HepG2 (cell line): Measurements from ENCODE around the gene S100G. TPM values are rescaled to one million over a fixed set of nuclear protein-coding genes. Genes with fewer than 3 reads are reported as not detected.
"Not testable (repeated sequence)": the region's sequence is repeated elsewhere in the genome, so short reads cannot be mapped to it uniquely, and the experiment has no call there.

ENCODE experiments used
- ATAC-seq: fragments of 200-7000 bp; cut with Tn5 transposase; 3 replicates; pipeline ENCODE4 v1.9.1; 2020; ENCODE audit warnings: mild to moderate bottlenecking, moderate library complexity
- BruUV-seq: library from RNA; stranded (reverse); fragments of 400-500 nt; replicated peaks from 2 replicates; lab custom pipeline; 2021; lab: Mats Ljungman, UMichigan
- CTCF ChIA-PET: fragments of 300-600 bp; formaldehyde crosslinking; extraction: SDS; loops from one replicate; lab custom pipeline; 2021; ENCODE audit warnings: low total read pairs, inconsistent platforms, low intra/inter-chr PET ratio; lab: Yijun Ruan, JAX
- POLR2A ChIA-PET: fragments of 350-600 bp; sonication (Branson Sonifier 250); formaldehyde crosslinking; loops from one replicate; lab custom pipeline; 2020; ENCODE audit warnings: antibody characterized with exemption, inconsistent platforms; lab: Yijun Ruan, JAX
- DNase-seq: peaks from one replicate; pipeline ENCODE4 v3.0.0-alpha.2; 2015; ENCODE audit warnings: low spot score
- FAIRE-seq: peaks from 3 replicates; lab custom pipeline; 2011; peaks lifted over from hg19 to GRCh38; lab: Jason Lieb, UNC
- H2AFZ ChIP-seq: one replicate; pipeline ENCODE4 v1.6.1; 2011; ENCODE audit warnings: low read length, inconsistent platforms
- H3K27ac ChIP-seq: fragments of 300-600 bp; 3 replicates; pipeline ENCODE4 v1.8.0; 2011; ENCODE audit warnings: mixed run types, mild to moderate bottlenecking, mixed read lengths, low read length, inconsistent platforms; ENCODE audit not compliant: insufficient read depth; ENCODE audit errors: extremely low read length
- H3K27me3 ChIP-seq, 2 experiments: fragments of 200-600 bp in 1 of 2; 2 replicates in 1 of 2; 3 replicates in 1 of 2; pipeline versions ENCODE4 v1.6.0 to v1.8.0; 2011; ENCODE audit warnings: low read length in 2 of 2, mild to moderate bottlenecking in 2 of 2, moderate library complexity in 2 of 2, inconsistent platforms in 1 of 2; ENCODE audit not compliant: insufficient read depth in 2 of 2, control insufficient read depth in 1 of 2
- H3K36me3 ChIP-seq, 2 experiments: fragments of 200-600 bp in 1 of 2; replicated peaks in 1 of 2; 2 replicates in 1 of 2; 3 replicates in 1 of 2; pipeline versions ENCODE4 v1.5.1 to v1.8.0; 2011; ENCODE audit warnings: low read length in 2 of 2, inconsistent platforms in 1 of 2; ENCODE audit not compliant: insufficient read depth in 2 of 2, control insufficient read depth in 1 of 2
- H3K4me1 ChIP-seq: 2 replicates; pipeline ENCODE4 v1.5.1; 2012; ENCODE audit warnings: low read length, inconsistent platforms; ENCODE audit not compliant: insufficient read depth
- H3K4me2 ChIP-seq: 2 replicates; pipeline ENCODE4 v1.6.0; 2011; ENCODE audit warnings: low read depth, low read length, inconsistent platforms
- H3K4me3 ChIP-seq, 3 experiments: fragments of 200-600 bp in 1 of 3; sonication (generic), shearing (Covaris generic) in 1 of 3; replicated peaks in 1 of 3; 2 replicates each; pipeline ENCODE4 v1.5.1; 2011 to 2016; ENCODE audit warnings: low read length in 3 of 3, inconsistent platforms in 2 of 3, low read depth in 2 of 3, mild to moderate bottlenecking in 2 of 3, control low read depth in 1 of 3, mixed read lengths in 1 of 3; ENCODE audit not compliant: insufficient read depth in 1 of 3
- H3K79me2 ChIP-seq: one replicate; pipeline ENCODE4 v1.6.1; 2011; ENCODE audit warnings: low read length, inconsistent platforms; ENCODE audit not compliant: insufficient read depth
- H3K9ac ChIP-seq: 2 replicates; pipeline ENCODE4 v1.6.0; 2011; ENCODE audit warnings: mild to moderate bottlenecking, low read depth, low read length, inconsistent platforms; ENCODE audit not compliant: insufficient read depth
- H3K9me3 ChIP-seq: 2 replicates; pipeline ENCODE4 v1.5.1; 2012; ENCODE audit warnings: mild to moderate bottlenecking, low read length
- H4K20me1 ChIP-seq: 2 replicates; pipeline ENCODE4 v1.6.0; 2011; ENCODE audit warnings: inconsistent platforms, mild to moderate bottlenecking, low read length, moderate library complexity; ENCODE audit not compliant: insufficient read depth
- NFIB ChIP-seq: sonication (generic); formaldehyde crosslinking; IDR thresholded peaks from 2 replicates; pipeline ENCODE4 v1.9.0; 2021; ENCODE audit warnings: missing genetic modification reagents, mild to moderate bottlenecking, borderline replicate concordance
- RXRA ChIP-seq: sonication (generic); formaldehyde crosslinking; IDR thresholded peaks from 2 replicates; pipeline ENCODE4 v1.5.1; 2020; ENCODE audit warnings: missing genetic modification reagents
- ZNF619 ChIP-seq: sonication (generic); formaldehyde crosslinking; IDR thresholded peaks from 2 replicates; pipeline ENCODE4 v1.4.0; 2020; ENCODE audit warnings: mild to moderate bottlenecking, missing genetic modification reagents
- ZNF776 ChIP-seq: sonication (generic); formaldehyde crosslinking; IDR thresholded peaks from 2 replicates; pipeline ENCODE4 v1.4.0; 2020; ENCODE audit warnings: mild to moderate bottlenecking, missing genetic modification reagents
- WGBS: methylation state at CpG from one replicate; pipeline ENCODE4 v1.1.6; 2017; ENCODE audit warnings: low lambda C conversion rate; 5-methylcytosine and 5-hydroxymethylcytosine counted together
- in situ Hi-C: cut with HindIII; loops from 2 replicates; pipeline ENCODE4 v1.10.0; 2017; ENCODE audit warnings: low pct_unique_long_range_greater_than_20kb; ENCODE audit not compliant: extremely low pct_ligation_motif_present
- intact Hi-C: fragments of 100-400 bp; cut with micrococcal nuclease; formaldehyde crosslinking; loops from one replicate; pipeline ENCODE4 v1.10.0; 2022; ENCODE audit not compliant: unreplicated experiment
- polyA plus RNA-seq, 8 experiments: library from polyadenylated mRNA; depleted of rRNA in 3 of 8; stranded (reverse) in 7 of 8; unstranded in 1 of 8; fragments of >200 nt; fragmentation: Illumina TruSeq in 4 of 8; extraction: Trizol in 4 of 8; gene quantifications; 2 replicates each; pipeline versions ENCODE4 v1.2.1 to v1.2.3, GENCODE V29; 2011 to 2016; ENCODE audit warnings: low read depth in 4 of 8, missing spikeins in 1 of 8, mixed read lengths in 1 of 8; ENCODE audit not compliant: insufficient read depth in 1 of 8
- total RNA-seq, 5 experiments: library from RNA; depleted of rRNA; stranded (reverse); fragments of >200 nt; fragmentation: Illumina TruSeq; extraction: Trizol; gene quantifications; 2 replicates each; pipeline ENCODE4 v1.2.3, GENCODE V29; 2016; ENCODE audit warnings: low read depth in 1 of 5
- TF ChIP-seq, protein P1 (sequence below): sonication (generic); formaldehyde crosslinking; conservative IDR thresholded peaks from 2 replicates; pipeline ENCODE4 v1.4.0; 2020; ENCODE audit warnings: missing genetic modification reagents
- TF ChIP-seq, protein P2 (sequence below): sonication (generic); formaldehyde crosslinking; IDR thresholded peaks from 2 replicates; pipeline ENCODE4 v1.4.0; 2020; ENCODE audit warnings: missing genetic modification reagents
- TF ChIP-seq, protein P3 (sequence below): conservative IDR thresholded peaks from 2 replicates; pipeline ENCODE4 v1.6.1; 2018; ENCODE audit warnings: missing genetic modification reagents

S100G gene
- total and polyA plus RNA-seq, 2 of the 13 experiments (the other 11 are each of a cell fraction or from before 2014, with no cell fraction given) = not detected

DNA sequence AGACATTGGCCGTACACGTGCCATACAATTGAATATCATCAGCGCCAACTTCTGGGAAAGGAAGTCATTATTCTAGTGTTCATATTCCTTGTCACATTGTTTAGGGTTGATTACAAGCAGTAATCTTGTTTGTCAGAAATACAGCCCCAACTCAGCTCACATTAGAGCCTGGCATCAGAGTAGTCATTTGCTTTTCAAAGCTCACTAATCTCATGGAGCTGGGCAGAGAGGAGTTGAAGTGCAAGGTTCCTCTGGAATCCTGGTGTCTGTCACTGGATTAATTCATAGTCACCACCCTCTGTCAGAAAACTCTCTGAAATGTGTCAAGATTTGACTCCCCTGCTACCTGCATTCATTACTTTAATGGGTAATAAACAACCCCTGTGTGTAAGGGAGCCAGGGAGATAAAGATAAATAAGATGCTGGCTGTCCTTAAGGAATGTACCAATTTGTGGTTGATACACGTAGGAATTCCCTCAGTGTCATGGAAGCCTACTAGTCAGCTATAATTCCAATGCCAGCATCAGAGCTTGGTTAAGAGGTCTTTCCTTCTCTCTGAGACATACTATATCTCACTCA is 43.7 kb upstream of the S100G start (continued):
- TF ChIP-seq, protein P1, sequence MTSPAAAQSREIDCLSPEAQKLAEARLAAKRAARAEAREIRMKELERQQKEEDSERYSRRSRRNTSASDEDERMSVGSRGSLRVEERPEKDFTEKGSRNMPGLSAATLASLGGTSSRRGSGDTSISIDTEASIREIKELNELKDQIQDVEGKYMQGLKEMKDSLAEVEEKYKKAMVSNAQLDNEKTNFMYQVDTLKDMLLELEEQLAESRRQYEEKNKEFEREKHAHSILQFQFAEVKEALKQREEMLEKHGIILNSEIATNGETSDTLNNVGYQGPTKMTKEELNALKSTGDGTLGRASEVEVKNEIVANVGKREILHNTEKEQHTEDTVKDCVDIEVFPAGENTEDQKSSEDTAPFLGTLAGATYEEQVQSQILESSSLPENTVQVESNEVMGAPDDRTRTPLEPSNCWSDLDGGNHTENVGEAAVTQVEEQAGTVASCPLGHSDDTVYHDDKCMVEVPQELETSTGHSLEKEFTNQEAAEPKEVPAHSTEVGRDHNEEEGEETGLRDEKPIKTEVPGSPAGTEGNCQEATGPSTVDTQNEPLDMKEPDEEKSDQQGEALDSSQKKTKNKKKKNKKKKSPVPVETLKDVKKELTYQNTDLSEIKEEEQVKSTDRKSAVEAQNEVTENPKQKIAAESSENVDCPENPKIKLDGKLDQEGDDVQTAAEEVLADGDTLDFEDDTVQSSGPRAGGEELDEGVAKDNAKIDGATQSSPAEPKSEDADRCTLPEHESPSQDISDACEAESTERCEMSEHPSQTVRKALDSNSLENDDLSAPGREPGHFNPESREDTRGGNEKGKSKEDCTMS (CRISPR knock-in tag) = no peak
- no peak for TF ChIP-seq NFIB (CRISPR knock-in tag)

DNA sequence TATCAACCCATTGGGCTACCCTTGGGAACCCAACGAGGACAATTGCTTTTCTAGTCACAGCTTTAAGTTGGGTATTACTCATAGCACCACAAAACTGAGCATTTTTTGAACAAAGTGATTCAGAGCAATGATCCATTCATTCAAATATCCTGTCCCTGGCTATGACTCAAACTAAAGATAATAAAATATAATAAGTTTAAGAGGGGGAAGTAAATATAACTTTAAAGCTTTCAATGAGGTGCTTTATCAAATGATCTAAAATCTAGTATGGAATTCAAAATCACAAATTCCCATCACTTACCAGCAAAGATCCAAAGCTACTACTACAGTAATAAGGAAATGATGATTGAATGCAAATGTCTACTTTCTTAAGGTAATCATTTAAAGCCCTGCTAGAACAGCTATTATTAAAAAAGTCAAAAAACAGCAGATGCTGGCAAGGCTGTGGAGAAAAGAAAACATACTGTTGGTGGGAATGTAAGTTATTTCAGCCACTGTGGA is 39.8 kb upstream of the S100G start:
- DNase-seq = no peak
- H3K27ac ChIP-seq = no peak overlapping the region
- no peak overlapping the region for H3K9ac ChIP-seq
- intact Hi-C loops = no loop called here
- H3K27me3 ChIP-seq = no peaks in the 10 kb centered on the region
- ATAC-seq = no peak
- CTCF ChIA-PET = no interaction called here
- no peak overlapping the region for H3K4me2 ChIP-seq
- no peaks in the 10 kb centered on the region for H3K9me3 ChIP-seq
- H2AFZ ChIP-seq = no peak overlapping the region
- in situ Hi-C loops = no loop called here
- TF ChIP-seq, protein P2, sequence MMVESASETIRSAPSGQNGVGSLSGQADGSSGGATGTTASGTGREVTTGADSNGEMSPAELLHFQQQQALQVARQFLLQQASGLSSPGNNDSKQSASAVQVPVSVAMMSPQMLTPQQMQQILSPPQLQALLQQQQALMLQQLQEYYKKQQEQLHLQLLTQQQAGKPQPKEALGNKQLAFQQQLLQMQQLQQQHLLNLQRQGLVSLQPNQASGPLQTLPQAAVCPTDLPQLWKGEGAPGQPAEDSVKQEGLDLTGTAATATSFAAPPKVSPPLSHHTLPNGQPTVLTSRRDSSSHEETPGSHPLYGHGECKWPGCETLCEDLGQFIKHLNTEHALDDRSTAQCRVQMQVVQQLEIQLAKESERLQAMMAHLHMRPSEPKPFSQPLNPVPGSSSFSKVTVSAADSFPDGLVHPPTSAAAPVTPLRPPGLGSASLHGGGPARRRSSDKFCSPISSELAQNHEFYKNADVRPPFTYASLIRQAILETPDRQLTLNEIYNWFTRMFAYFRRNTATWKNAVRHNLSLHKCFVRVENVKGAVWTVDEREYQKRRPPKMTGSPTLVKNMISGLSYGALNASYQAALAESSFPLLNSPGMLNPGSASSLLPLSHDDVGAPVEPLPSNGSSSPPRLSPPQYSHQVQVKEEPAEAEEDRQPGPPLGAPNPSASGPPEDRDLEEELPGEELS (CRISPR knock-in tag) = no peak
- TF ChIP-seq ZNF776 (no peak), RXRA (CRISPR knock-in tag) (no peak), ZNF619 (no peak)
- TF ChIP-seq, protein P3, sequence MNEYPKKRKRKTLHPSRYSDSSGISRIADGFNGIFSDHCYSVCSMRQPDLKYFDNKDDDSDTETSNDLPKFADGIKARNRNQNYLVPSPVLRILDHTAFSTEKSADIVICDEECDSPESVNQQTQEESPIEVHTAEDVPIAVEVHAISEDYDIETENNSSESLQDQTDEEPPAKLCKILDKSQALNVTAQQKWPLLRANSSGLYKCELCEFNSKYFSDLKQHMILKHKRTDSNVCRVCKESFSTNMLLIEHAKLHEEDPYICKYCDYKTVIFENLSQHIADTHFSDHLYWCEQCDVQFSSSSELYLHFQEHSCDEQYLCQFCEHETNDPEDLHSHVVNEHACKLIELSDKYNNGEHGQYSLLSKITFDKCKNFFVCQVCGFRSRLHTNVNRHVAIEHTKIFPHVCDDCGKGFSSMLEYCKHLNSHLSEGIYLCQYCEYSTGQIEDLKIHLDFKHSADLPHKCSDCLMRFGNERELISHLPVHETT = no peak
- TF ChIP-seq, all 625 proteins: peak for 0
- Histone ChIP-seq H3K79me2 (no peaks in the 10 kb centered on the region), H3K4me3 (no peak overlapping the region), H4K20me1 (no peaks in the 10 kb centered on the region), H3K36me3 (peaks cover 0 to 4% of the 10 kb centered on the region in 2 experiments; a peak in 2 of 5 replicates), H3K4me1 (peaks cover 2% of the 10 kb centered on the region)
- POLR2A ChIA-PET = no interaction called here
- FAIRE-seq = no peak
- BruUV-seq = no TSS peak
- 93% methylated on average over 1 of the region's 1 CpG for WGBS

DNA sequence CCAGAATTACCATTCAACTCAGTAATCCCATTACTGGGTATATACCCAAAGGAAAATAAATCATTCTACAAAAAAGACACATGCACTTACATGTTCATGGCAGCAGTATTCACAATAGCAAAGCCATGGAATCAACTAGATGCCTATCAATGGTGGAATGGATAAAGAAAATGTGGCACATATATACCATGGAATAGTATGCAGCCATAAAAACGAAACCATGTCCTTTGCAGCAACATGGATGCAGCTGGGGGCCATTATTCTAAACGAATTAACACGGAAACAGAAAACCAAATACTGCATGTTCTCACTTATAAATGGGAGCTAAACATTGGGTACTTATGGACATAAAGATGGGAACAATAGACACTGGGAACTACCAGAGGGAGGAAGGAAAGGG is 39.3 kb upstream of the S100G start:
- CTCF ChIA-PET, H3K27ac ChIP-seq, DNase-seq, intact Hi-C loops, H4K20me1 ChIP-seq, H3K27me3 ChIP-seq, H3K9me3 ChIP-seq, H3K4me1 ChIP-seq, in situ Hi-C loops, FAIRE-seq, H3K36me3 ChIP-seq, BruUV-seq, H3K4me3 ChIP-seq, H3K9ac ChIP-seq, H3K79me2 ChIP-seq, ATAC-seq, H3K4me2 ChIP-seq, POLR2A ChIA-PET, H2AFZ ChIP-seq: not testable (repeated sequence)
- 93% methylated on average over 3 of the region's 3 CpGs for WGBS
